ENCODE results near the gene KCNIP1. TPM values are rescaled to one million over a fixed set of nuclear protein-coding genes. Genes with fewer than 3 reads are reported as not detected.

KCNIP1 gene
- total and polyA plus RNA-seq, 9 of the 15 experiments (the other 6 are each of a cell fraction or from before 2014, with no cell fraction given), result not detected

- DNase-seq (ENCODE audit: extremely low read depth in 1 of 4, low spot score in 3 of 4), result no peak
- BruUV-seq (replicated peaks), result no TSS peak
- H3K4me3 ChIP-seq, result no peak overlapping the region
- CTCF ChIA-PET (ENCODE audit: low intra/inter-chr PET ratio), result no interaction called here
- no peaks in the 10 kb centered on the region for H3K9me1 ChIP-seq (ENCODE audit: control insufficient read depth, insufficient read depth, low read length)
- H3K79me2 ChIP-seq (ENCODE audit: control insufficient read depth, insufficient read depth, low read length), result no peaks in the 10 kb centered on the region
- H3K9me3 ChIP-seq (replicated peaks; ENCODE audit: control insufficient read depth, insufficient read depth, low read depth, low read length), result no peaks in the 10 kb centered on the region
- H4K20me1 ChIP-seq (replicated peaks; ENCODE audit: control insufficient read depth, insufficient read depth, low read length), result peaks cover 10% of the 10 kb centered on the region; the same call in 1 of the 2 replicates
- H3K4me2 ChIP-seq (ENCODE audit: insufficient read depth, low read length), result no peak overlapping the region
- WGBS (ENCODE audit: insufficient coverage, low coverage, missing lambda C conversion rate), result 3% methylated on average over 3 of the region's 3 CpGs
- POLR2A ChIA-PET, result interaction anchor here (0.7 kb wide), 1 partner anchor 1826 kb away, joined by 4 read pairs; no protein-coding TSS in a partner anchor
- in situ Hi-C loops (cut with MboI), result no loop called here
- ATAC-seq, result no peak
- H2AFZ ChIP-seq (ENCODE audit: low read depth, low read length), result no peak overlapping the region
- no peak for FAIRE-seq
- TF ChIP-seq CEBPB (tag; IDR thresholded peaks at IDR 0.05) (no peak), ETV1 (tag; conservative IDR thresholded peaks at IDR 0.05; ENCODE audit: low read depth) (no peak), RBM34 (IDR thresholded peaks at IDR 0.05; ENCODE audit: borderline replicate concordance, insufficient read depth, low read length) (no peak), THAP7 (CRISPR knock-in tag; IDR thresholded peaks at IDR 0.05) (no peak), STAG1 (CRISPR knock-in tag; IDR thresholded peaks at IDR 0.05; ENCODE audit: borderline replicate concordance) (no peak), AFF4 (CRISPR knock-in tag; IDR thresholded peaks at IDR 0.05) (no peak), RNF2 (IDR thresholded peaks at IDR 0.05) (no peak), TCF3 (CRISPR knock-in tag; IDR thresholded peaks at IDR 0.05) (no peak), HMG20B (CRISPR knock-in tag; IDR thresholded peaks at IDR 0.05) (no peak), CBX1 (IDR thresholded peaks at IDR 0.05; ENCODE audit: low read depth) (no peak), ELF4 (CRISPR knock-in tag; IDR thresholded peaks at IDR 0.05) (no peak), NFE2L1 (tag; IDR thresholded peaks at IDR 0.05; ENCODE audit: borderline replicate concordance, low read depth) (no peak)
- peaks cover 0 to 25% of the 10 kb centered on the region in 2 experiments; a peak in 2 of 5 replicates for H3K27me3 ChIP-seq (ENCODE audit: control insufficient read depth in 2 of 2, insufficient read depth in 2 of 2, low read length in 2 of 2)
- H3K27ac ChIP-seq (ENCODE audit: extremely low read depth, low read depth, low read length), result no peak overlapping the region
- H3K36me3 ChIP-seq (ENCODE audit: control insufficient read depth, insufficient read depth, low read length), result no peaks in the 10 kb centered on the region
- no peak overlapping the region for H3K9ac ChIP-seq (ENCODE audit: insufficient read depth in 1 of 2, low read depth in 2 of 2, low read length in 2 of 2)
- intact Hi-C loops (cut with micrococcal nuclease), result no loop called here
- H3K4me1 ChIP-seq (replicated peaks in 1 of 2; ENCODE audit: control insufficient read depth in 2 of 2, insufficient read depth in 2 of 2, low read length in 2 of 2), result no peaks in the 10 kb centered on the region; a peak in 1 of 5 replicates
These were observed 139.1 kb downstream of the KCNIP1 start for GRCh38 chr5:170642776-170643436.
